ENCODE results near the gene OR2A25.
"Not testable (repeated sequence)": the region's sequence is repeated elsewhere in the genome, so short reads cannot be mapped to it uniquely, and the experiment has no call there.

OR2A25 gene

GRCh38 chr7:144036302-144036885 is 33.2 kb upstream of the OR2A25 start:
- H3K9me3 ChIP-seq (ENCODE audit: control insufficient read depth, low read length): no peaks in the 10 kb centered on the region

GRCh38 chr7:144037414-144038035 is 32.1 kb upstream of the OR2A25 start:
- H3K4me3 ChIP-seq (ENCODE audit: low read length): no peak overlapping the region
- H3K4me1 ChIP-seq (ENCODE audit: control insufficient read depth, insufficient read depth, low read length): no peaks in the 10 kb centered on the region
- no peaks in the 10 kb centered on the region for H3K27me3 ChIP-seq (ENCODE audit: control insufficient read depth, insufficient read depth, low read length)
- no peaks in the 10 kb centered on the region for H3K9me3 ChIP-seq (ENCODE audit: control insufficient read depth, low read length)
- no peak overlapping the region for H3K9ac ChIP-seq (ENCODE audit: low read length)
- no peaks in the 10 kb centered on the region for H3K36me3 ChIP-seq (ENCODE audit: control insufficient read depth, insufficient read depth, low read length)

More at GRCh38 chr7:144036302-144036885, 33.2 kb upstream of the OR2A25 start:
- H3K9ac ChIP-seq (ENCODE audit: low read length): no peak overlapping the region
- H3K36me3 ChIP-seq (ENCODE audit: control insufficient read depth, insufficient read depth, low read length): no peaks in the 10 kb centered on the region
- H3K4me3 ChIP-seq (ENCODE audit: low read length): no peak overlapping the region
- H3K27me3 ChIP-seq (ENCODE audit: control insufficient read depth, insufficient read depth, low read length): no peaks in the 10 kb centered on the region
- no peaks in the 10 kb centered on the region for H3K4me1 ChIP-seq (ENCODE audit: control insufficient read depth, insufficient read depth, low read length)

GRCh38 chr7:144038887-144039286 is 30.7 kb upstream of the OR2A25 start:
- Histone ChIP-seq H3K4me3 (ENCODE audit: low read length) (no peak overlapping the region), H3K4me1 (ENCODE audit: control insufficient read depth, insufficient read depth, low read length) (no peaks in the 10 kb centered on the region), H3K27me3 (ENCODE audit: control insufficient read depth, insufficient read depth, low read length) (no peaks in the 10 kb centered on the region), H3K9me3 (ENCODE audit: control insufficient read depth, low read length) (no peaks in the 10 kb centered on the region), H3K9ac (ENCODE audit: low read length) (no peak overlapping the region), H3K36me3 (ENCODE audit: control insufficient read depth, insufficient read depth, low read length) (no peaks in the 10 kb centered on the region)

GRCh38 chr7:144048648-144049047 is 21.0 kb upstream of the OR2A25 start, which contains the start of gene OR2A5:
OR2A5 (plus strand) TSS chr7:144048948; CDS start chr7:144050402, 1,454 bp downstream.
- H3K36me3 ChIP-seq (ENCODE audit: control insufficient read depth, insufficient read depth, low read length): no peaks in the 10 kb centered on the region
- no peaks in the 10 kb centered on the region for H3K9me3 ChIP-seq (ENCODE audit: control insufficient read depth, low read length)
- no peaks in the 10 kb centered on the region for H3K4me1 ChIP-seq (ENCODE audit: control insufficient read depth, insufficient read depth, low read length)
- no peak within 1 kb of the TSS for H3K4me3 ChIP-seq (ENCODE audit: low read length)
- no peaks in the 10 kb centered on the region for H3K27me3 ChIP-seq (ENCODE audit: control insufficient read depth, insufficient read depth, low read length)
- no peak within 1 kb of the TSS for H3K9ac ChIP-seq (ENCODE audit: low read length)

GRCh38 chr7:144049491-144049890 is 20.1 kb upstream of the OR2A25 start:
- Histone ChIP-seq H3K9ac (ENCODE audit: low read length) (no peak overlapping the region), H3K4me1 (ENCODE audit: control insufficient read depth, insufficient read depth, low read length) (no peaks in the 10 kb centered on the region), H3K36me3 (ENCODE audit: control insufficient read depth, insufficient read depth, low read length) (no peaks in the 10 kb centered on the region), H3K9me3 (ENCODE audit: control insufficient read depth, low read length) (no peaks in the 10 kb centered on the region), H3K27me3 (ENCODE audit: control insufficient read depth, insufficient read depth, low read length) (no peaks in the 10 kb centered on the region), H3K4me3 (ENCODE audit: low read length) (no peak overlapping the region)

- Histone ChIP-seq H3K4me1 (ENCODE audit: control insufficient read depth, insufficient read depth, low read length) (no peaks in the 10 kb centered on the region), H3K36me3 (ENCODE audit: control insufficient read depth, insufficient read depth, low read length) (no peaks in the 10 kb centered on the region), H3K27me3 (ENCODE audit: control insufficient read depth, insufficient read depth, low read length) (no peaks in the 10 kb centered on the region), H3K9me3 (ENCODE audit: control insufficient read depth, low read length) (no peaks in the 10 kb centered on the region), H3K9ac (ENCODE audit: low read length) (no peak overlapping the region), H3K4me3 (ENCODE audit: low read length) (no peak overlapping the region)
Measured at GRCh38 chr7:144050093-144050492, 19.5 kb upstream of the OR2A25 start.

- not testable (repeated sequence) for H3K9ac ChIP-seq (ENCODE audit: low read length); H3K27me3 ChIP-seq (ENCODE audit: control insufficient read depth, insufficient read depth, low read length); H3K9me3 ChIP-seq (ENCODE audit: control insufficient read depth, low read length); H3K4me3 ChIP-seq (ENCODE audit: low read length); H3K36me3 ChIP-seq (ENCODE audit: control insufficient read depth, insufficient read depth, low read length); H3K4me1 ChIP-seq (ENCODE audit: control insufficient read depth, insufficient read depth, low read length)
Measured at GRCh38 chr7:144050884-144051283, 18.7 kb upstream of the OR2A25 start.

- H3K4me3 ChIP-seq (ENCODE audit: low read length): no peak overlapping the region
- no peaks in the 10 kb centered on the region for H3K36me3 ChIP-seq (ENCODE audit: control insufficient read depth, insufficient read depth, low read length)
- H3K27me3 ChIP-seq (ENCODE audit: control insufficient read depth, insufficient read depth, low read length): no peaks in the 10 kb centered on the region
- no peaks in the 10 kb centered on the region for H3K9me3 ChIP-seq (ENCODE audit: control insufficient read depth, low read length)
- no peak overlapping the region for H3K9ac ChIP-seq (ENCODE audit: low read length)
- H3K4me1 ChIP-seq (ENCODE audit: control insufficient read depth, insufficient read depth, low read length): no peaks in the 10 kb centered on the region
Measured at GRCh38 chr7:144057954-144058353, 11.7 kb upstream of the OR2A25 start.

- Histone ChIP-seq H3K4me1 (ENCODE audit: control insufficient read depth, insufficient read depth, low read length) (no peaks in the 10 kb centered on the region), H3K36me3 (ENCODE audit: control insufficient read depth, insufficient read depth, low read length) (no peaks in the 10 kb centered on the region), H3K4me3 (ENCODE audit: low read length) (no peak overlapping the region), H3K9me3 (ENCODE audit: control insufficient read depth, low read length) (no peaks in the 10 kb centered on the region), H3K9ac (ENCODE audit: low read length) (no peak overlapping the region), H3K27me3 (ENCODE audit: control insufficient read depth, insufficient read depth, low read length) (no peaks in the 10 kb centered on the region)
Measured at GRCh38 chr7:144063710-144064109, 5.9 kb upstream of the OR2A25 start.

GRCh38 chr7:144069953-144070352 is 342 bp downstream of the OR2A25 start:
- no peaks in the 10 kb centered on the region for H3K36me3 ChIP-seq (ENCODE audit: control insufficient read depth, insufficient read depth, low read length)
- no peak overlapping the region for H3K4me3 ChIP-seq (ENCODE audit: low read length)
- H3K9me3 ChIP-seq (ENCODE audit: control insufficient read depth, low read length): no peaks in the 10 kb centered on the region
- no peak overlapping the region for H3K9ac ChIP-seq (ENCODE audit: low read length)
- no peaks in the 10 kb centered on the region for H3K27me3 ChIP-seq (ENCODE audit: control insufficient read depth, insufficient read depth, low read length)
- H3K4me1 ChIP-seq (ENCODE audit: control insufficient read depth, insufficient read depth, low read length): no peaks in the 10 kb centered on the region

GRCh38 chr7:144074374-144074773 is 4.8 kb downstream of the OR2A25 start:
- no peak overlapping the region for H3K9ac ChIP-seq (ENCODE audit: low read length)
- H3K27me3 ChIP-seq (ENCODE audit: control insufficient read depth, insufficient read depth, low read length): no peaks in the 10 kb centered on the region
- H3K4me3 ChIP-seq (ENCODE audit: low read length): no peak overlapping the region
- H3K9me3 ChIP-seq (ENCODE audit: control insufficient read depth, low read length): no peaks in the 10 kb centered on the region
- no peaks in the 10 kb centered on the region for H3K4me1 ChIP-seq (ENCODE audit: control insufficient read depth, insufficient read depth, low read length)
- no peaks in the 10 kb centered on the region for H3K36me3 ChIP-seq (ENCODE audit: control insufficient read depth, insufficient read depth, low read length)

- H3K4me1 ChIP-seq (ENCODE audit: control insufficient read depth, insufficient read depth, low read length): no peaks in the 10 kb centered on the region
- H3K9me3 ChIP-seq (ENCODE audit: control insufficient read depth, low read length): no peaks in the 10 kb centered on the region
- no peak within 1 kb of the TSS for H3K4me3 ChIP-seq (ENCODE audit: low read length)
- no peak within 1 kb of the TSS for H3K9ac ChIP-seq (ENCODE audit: low read length)
- H3K27me3 ChIP-seq (ENCODE audit: control insufficient read depth, insufficient read depth, low read length): no peaks in the 10 kb centered on the region
- no peaks in the 10 kb centered on the region for H3K36me3 ChIP-seq (ENCODE audit: control insufficient read depth, insufficient read depth, low read length)
Measured at GRCh38 chr7:144085978-144086377, 16.4 kb downstream of the OR2A25 start, which contains the start of gene OR2A12. OR2A12 (plus strand) TSS chr7:144086278; CDS start chr7:144095108, 8,830 bp downstream.
